Stimulated activated CD8-positive, alpha-beta memory T cell treated with anti-CD3 and anti-CD28 coated beads, Interleukin-4, amount 100 ng/mL, for 48 hours (primary cell): ENCODE measurements around the gene PLSCR2.
"Not testable (repeated sequence)": the region's sequence is repeated elsewhere in the genome, so short reads cannot be mapped to it uniquely, and the experiment has no call there.

Experiments used
- DNase-seq: peaks from one replicate; pipeline ENCODE4 v3.0.0-alpha.2; 2020

PLSCR2 gene

GRCh38 chr3:146412711-146413110 is 56.6 kb downstream of the PLSCR2 start:
- DNase-seq: not testable (repeated sequence)

GRCh38 chr3:146407956-146408355 is 61.4 kb downstream of the PLSCR2 start:
- no peak for DNase-seq

- no peak for DNase-seq
These were observed 64.9 kb downstream of the PLSCR2 start for GRCh38 chr3:146404436-146404835.

- no peak for DNase-seq
These were observed 65.6 kb downstream of the PLSCR2 start for GRCh38 chr3:146403792-146404191.

- DNase-seq: no peak
These were observed 72.6 kb downstream of the PLSCR2 start for GRCh38 chr3:146396792-146397191.

- no peak for DNase-seq
These were observed 74.2 kb downstream of the PLSCR2 start for GRCh38 chr3:146395164-146395563.

- no peak for DNase-seq
These were observed 78.4 kb downstream of the PLSCR2 start for GRCh38 chr3:146390957-146391356.

- DNase-seq: no peak
These were observed 79.2 kb downstream of the PLSCR2 start for GRCh38 chr3:146390006-146390772.

GRCh38 chr3:146387566-146387965 is 81.8 kb downstream of the PLSCR2 start:
- DNase-seq: no peak

GRCh38 chr3:146386936-146387335 is 82.4 kb downstream of the PLSCR2 start:
- no peak for DNase-seq

- DNase-seq: no peak
These were observed 84.6 kb downstream of the PLSCR2 start for GRCh38 chr3:146384786-146385185.
